A673 (cell line): ENCODE measurements around the gene MRPL42.
"Not testable (repeated sequence)": the region's sequence is repeated elsewhere in the genome, so short reads cannot be mapped to it uniquely, and the experiment has no call there.

Experiments used
- EZH2 ChIP-seq: fragments of 200-600 bp; sonication (generic); IDR thresholded peaks from 2 replicates; pipeline ENCODE4 v1.6.1; 2017; ENCODE audit warnings: borderline replicate concordance, low read depth, mild to moderate bottlenecking, mixed read lengths, antibody characterized with exemption, low read length; ENCODE audit not compliant: poor library complexity, severe bottlenecking
- TF ChIP-seq, protein P1 (sequence below): fragments of 300-800, 200-600 bp; sonication (generic); conservative IDR thresholded peaks from 2 replicates; pipeline ENCODE4 v1.5.1; 2017; ENCODE audit warnings: low read depth, mild to moderate bottlenecking, antibody characterized with exemption, low read length, moderate library complexity, mixed read lengths

DNA sequence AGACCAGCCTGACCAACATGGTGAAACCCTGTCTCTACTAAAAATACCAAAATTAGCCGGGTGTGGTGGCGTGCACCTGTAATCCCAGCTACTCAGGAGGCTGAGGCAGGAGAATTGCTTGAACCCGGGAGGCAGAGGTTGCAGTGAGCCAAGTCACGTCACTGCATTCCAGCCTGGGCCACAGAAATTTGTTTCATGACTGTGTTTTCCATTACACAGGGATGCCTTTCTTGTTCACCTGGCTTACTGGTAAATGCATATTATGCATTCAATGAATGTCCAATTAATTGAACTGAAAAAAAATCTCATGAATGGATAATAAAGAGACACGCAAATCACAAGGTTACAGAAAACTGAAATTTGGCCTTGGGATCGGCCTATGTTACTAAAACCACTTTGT lies 35.3 kb upstream of the MRPL42 start:
- TF ChIP-seq EZH2 = not testable (repeated sequence)
- TF ChIP-seq, protein P1, sequence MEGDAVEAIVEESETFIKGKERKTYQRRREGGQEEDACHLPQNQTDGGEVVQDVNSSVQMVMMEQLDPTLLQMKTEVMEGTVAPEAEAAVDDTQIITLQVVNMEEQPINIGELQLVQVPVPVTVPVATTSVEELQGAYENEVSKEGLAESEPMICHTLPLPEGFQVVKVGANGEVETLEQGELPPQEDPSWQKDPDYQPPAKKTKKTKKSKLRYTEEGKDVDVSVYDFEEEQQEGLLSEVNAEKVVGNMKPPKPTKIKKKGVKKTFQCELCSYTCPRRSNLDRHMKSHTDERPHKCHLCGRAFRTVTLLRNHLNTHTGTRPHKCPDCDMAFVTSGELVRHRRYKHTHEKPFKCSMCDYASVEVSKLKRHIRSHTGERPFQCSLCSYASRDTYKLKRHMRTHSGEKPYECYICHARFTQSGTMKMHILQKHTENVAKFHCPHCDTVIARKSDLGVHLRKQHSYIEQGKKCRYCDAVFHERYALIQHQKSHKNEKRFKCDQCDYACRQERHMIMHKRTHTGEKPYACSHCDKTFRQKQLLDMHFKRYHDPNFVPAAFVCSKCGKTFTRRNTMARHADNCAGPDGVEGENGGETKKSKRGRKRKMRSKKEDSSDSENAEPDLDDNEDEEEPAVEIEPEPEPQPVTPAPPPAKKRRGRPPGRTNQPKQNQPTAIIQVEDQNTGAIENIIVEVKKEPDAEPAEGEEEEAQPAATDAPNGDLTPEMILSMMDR = not testable (repeated sequence)
